Esophagus muscularis mucosa (tissue), 4 donors: ENCODE measurements around the gene ATP13A2.

Source experiments
- CTCF ChIP-seq, 3 experiments: fragments of 200-600 bp in 2 of 3; fragments of 450-650 bp in 1 of 3; sonication (generic) in 2 of 3; IDR thresholded peaks; one replicate each; pipeline ENCODE4 v1.5.1; 2017 to 2019; ENCODE audit warnings: antibody characterized with exemption in 3 of 3, mild to moderate bottlenecking in 2 of 3, moderate library complexity in 1 of 3
- EP300 ChIP-seq: sonication (generic); formaldehyde crosslinking; IDR thresholded peaks from one replicate; pipeline ENCODE4 v1.6.1; 2017; ENCODE audit warnings: antibody characterized with exemption
- POLR2A ChIP-seq: fragments of 450-650 bp; IDR thresholded peaks from one replicate; pipeline ENCODE4 v1.6.1; 2017; ENCODE audit warnings: antibody characterized with exemption, moderate library complexity, mild to moderate bottlenecking, low read depth

- no peak for TF ChIP-seq POLR2A
- no peak for TF ChIP-seq CTCF (IDR thresholded peaks at IDR 0.05)
- no peak for TF ChIP-seq EP300
These were observed 6.4 kb downstream of the ATP13A2 start for GRCh38 chr1:17005365-17005740.
